ENCODE results near the gene APBB2.
"Not testable (repeated sequence)": the region's sequence is repeated elsewhere in the genome, so short reads cannot be mapped to it uniquely, and the experiment has no call there.

The APBB2 gene

GRCh38 chr4:41155194-41155830, 59.0 kb downstream of the APBB2 start:
- no peak for DNase-seq

- DNase-seq: no peak
Observed at GRCh38 chr4:41154814-41155177, 59.5 kb downstream of the APBB2 start.

GRCh38 chr4:41154010-41154813, 60.1 kb downstream of the APBB2 start:
- DNase-seq: no peak

GRCh38 chr4:41150401-41150800, 63.9 kb downstream of the APBB2 start:
- no peak for DNase-seq

GRCh38 chr4:41149568-41149967, 64.8 kb downstream of the APBB2 start:
- DNase-seq: not testable (repeated sequence)

GRCh38 chr4:41148931-41149330, 65.4 kb downstream of the APBB2 start:
- DNase-seq: no peak

GRCh38 chr4:41148292-41148691, 66.0 kb downstream of the APBB2 start:
- no peak for DNase-seq

GRCh38 chr4:41147570-41147969, 66.8 kb downstream of the APBB2 start:
- DNase-seq: not testable (repeated sequence)

GRCh38 chr4:41146716-41147506, 67.4 kb downstream of the APBB2 start:
- DNase-seq: no peak

GRCh38 chr4:41146196-41146595, 68.1 kb downstream of the APBB2 start:
- no peak for DNase-seq

GRCh38 chr4:41145571-41146078, 68.7 kb downstream of the APBB2 start:
- DNase-seq: no peak

GRCh38 chr4:41144812-41145211, 69.5 kb downstream of the APBB2 start:
- DNase-seq: no peak

- no peak for DNase-seq
Observed at GRCh38 chr4:41144040-41144379, 70.3 kb downstream of the APBB2 start.

- DNase-seq: no peak
Observed at GRCh38 chr4:41143311-41144039, 70.9 kb downstream of the APBB2 start.

GRCh38 chr4:41142376-41143310, 71.7 kb downstream of the APBB2 start:
- no peak for DNase-seq

GRCh38 chr4:41141900-41142299, 72.4 kb downstream of the APBB2 start:
- no peak for DNase-seq

GRCh38 chr4:41140410-41140809, 73.9 kb downstream of the APBB2 start:
- no peak for DNase-seq

- no peak for DNase-seq
Observed at GRCh38 chr4:41137879-41138278, 76.5 kb downstream of the APBB2 start.

- DNase-seq: no peak
Observed at GRCh38 chr4:41136456-41136855, 77.9 kb downstream of the APBB2 start.

- no peak for DNase-seq
Observed at GRCh38 chr4:41135801-41136200, 78.5 kb downstream of the APBB2 start.

GRCh38 chr4:41134581-41134980, 79.8 kb downstream of the APBB2 start:
- DNase-seq: no peak

Data from CD4-positive, alpha-beta T cell treated with Interferon alpha-2 for 1 hour (primary cell).